Sigmoid colon (tissue), 4 donors: Measurements from ENCODE around the gene SHLD3.

Experiments
- CTCF ChIP-seq, 4 experiments: fragments of 450-650 bp in 3 of 4; fragments of 200-600 bp in 1 of 4; IDR thresholded peaks; one replicate each; pipeline ENCODE4 v1.5.1; 2016 to 2019; ENCODE audit warnings: antibody characterized with exemption in 4 of 4, mild to moderate bottlenecking in 3 of 4, moderate library complexity in 2 of 4
- POLR2AphosphoS5 ChIP-seq, 4 donors: sonication (generic); formaldehyde crosslinking; IDR thresholded peaks; one replicate each; pipeline ENCODE4 v1.6.1; 2017; ENCODE audit warnings: antibody characterized with exemption in 4 of 4

DNA sequence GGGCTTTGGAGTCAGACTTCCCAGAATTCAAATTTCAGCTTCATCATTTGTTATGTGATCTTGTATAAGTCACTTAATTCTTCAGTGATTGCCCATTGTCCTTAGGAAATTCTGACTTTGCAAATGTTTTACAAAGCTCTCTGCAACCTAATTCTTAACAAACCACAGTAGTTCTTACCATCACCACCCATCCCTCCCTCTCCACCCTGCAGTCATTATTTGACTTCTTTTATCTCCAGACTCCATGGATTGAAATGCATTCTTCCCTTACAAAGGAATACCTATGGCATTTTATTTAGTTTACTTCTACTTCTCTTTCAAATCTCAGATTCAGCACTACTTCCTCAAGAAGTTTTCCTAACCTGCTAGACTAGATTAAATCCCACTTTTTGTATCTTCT, 23.1 kb downstream of the SHLD3 start:
- TF ChIP-seq CTCF (IDR thresholded peaks at IDR 0.05) (no peak), POLR2AphosphoS5 (IDR thresholded peaks at IDR 0.05) (no peak)
